ENCODE data around the gene ADAMTS2. TPM values are rescaled to one million over a fixed set of nuclear protein-coding genes. Genes with fewer than 3 reads are reported as not detected.

Gene ADAMTS2
- total RNA-seq, 1 experiment from 2014 or later, result 3.9 TPM

GRCh38 chr5:179187681-179188575 is 157.3 kb downstream of the ADAMTS2 start (continued):
- TF ChIP-seq, protein P1, sequence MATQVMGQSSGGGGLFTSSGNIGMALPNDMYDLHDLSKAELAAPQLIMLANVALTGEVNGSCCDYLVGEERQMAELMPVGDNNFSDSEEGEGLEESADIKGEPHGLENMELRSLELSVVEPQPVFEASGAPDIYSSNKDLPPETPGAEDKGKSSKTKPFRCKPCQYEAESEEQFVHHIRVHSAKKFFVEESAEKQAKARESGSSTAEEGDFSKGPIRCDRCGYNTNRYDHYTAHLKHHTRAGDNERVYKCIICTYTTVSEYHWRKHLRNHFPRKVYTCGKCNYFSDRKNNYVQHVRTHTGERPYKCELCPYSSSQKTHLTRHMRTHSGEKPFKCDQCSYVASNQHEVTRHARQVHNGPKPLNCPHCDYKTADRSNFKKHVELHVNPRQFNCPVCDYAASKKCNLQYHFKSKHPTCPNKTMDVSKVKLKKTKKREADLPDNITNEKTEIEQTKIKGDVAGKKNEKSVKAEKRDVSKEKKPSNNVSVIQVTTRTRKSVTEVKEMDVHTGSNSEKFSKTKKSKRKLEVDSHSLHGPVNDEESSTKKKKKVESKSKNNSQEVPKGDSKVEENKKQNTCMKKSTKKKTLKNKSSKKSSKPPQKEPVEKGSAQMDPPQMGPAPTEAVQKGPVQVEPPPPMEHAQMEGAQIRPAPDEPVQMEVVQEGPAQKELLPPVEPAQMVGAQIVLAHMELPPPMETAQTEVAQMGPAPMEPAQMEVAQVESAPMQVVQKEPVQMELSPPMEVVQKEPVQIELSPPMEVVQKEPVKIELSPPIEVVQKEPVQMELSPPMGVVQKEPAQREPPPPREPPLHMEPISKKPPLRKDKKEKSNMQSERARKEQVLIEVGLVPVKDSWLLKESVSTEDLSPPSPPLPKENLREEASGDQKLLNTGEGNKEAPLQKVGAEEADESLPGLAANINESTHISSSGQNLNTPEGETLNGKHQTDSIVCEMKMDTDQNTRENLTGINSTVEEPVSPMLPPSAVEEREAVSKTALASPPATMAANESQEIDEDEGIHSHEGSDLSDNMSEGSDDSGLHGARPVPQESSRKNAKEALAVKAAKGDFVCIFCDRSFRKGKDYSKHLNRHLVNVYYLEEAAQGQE (IDR thresholded peaks at IDR 0.05; ENCODE audit: low read depth), result no peak
- TF ChIP-seq ELF1 (IDR thresholded peaks at IDR 0.05; ENCODE audit: borderline replicate concordance, low read depth) (no peak), FOSL1 (IDR thresholded peaks at IDR 0.05; ENCODE audit: low read depth) (no peak), ZFX (IDR thresholded peaks at IDR 0.05) (no peak), EZH2 (IDR thresholded peaks at IDR 0.05) (no peak)

GRCh38 chr5:179187229-179187678 is 158.0 kb downstream of the ADAMTS2 start:
- Histone ChIP-seq H3K27me3 (ENCODE audit: insufficient read depth, low read length) (no peaks in the 10 kb centered on the region), H3K4me2 (ENCODE audit: low read length) (no peak overlapping the region), H3K9me3 (ENCODE audit: control insufficient read depth in 1 of 2, insufficient read depth in 1 of 2, low read depth in 1 of 2, low read length in 2 of 2) (no peaks in the 10 kb centered on the region), H3K4me3 (replicated peaks in 1 of 2; ENCODE audit: low read depth in 1 of 2, low read length in 2 of 2) (no peak overlapping the region), H3K9ac (ENCODE audit: low read length) (no peak overlapping the region), H4K20me1 (ENCODE audit: insufficient read depth) (no peaks in the 10 kb centered on the region), H3K36me3 (ENCODE audit: control insufficient read depth in 1 of 2, insufficient read depth in 2 of 2, low read length in 2 of 2) (no peaks in the 10 kb centered on the region), H3K4me1 (ENCODE audit: control insufficient read depth in 1 of 2, insufficient read depth in 2 of 2, low read length in 2 of 2) (no peaks in the 10 kb centered on the region), H2AFZ (ENCODE audit: low read depth, low read length, poor library complexity, severe bottlenecking) (no peak overlapping the region), H3K79me2 (ENCODE audit: insufficient read depth, low read length) (no peaks in the 10 kb centered on the region), H3K27ac (ENCODE audit: low read depth, low read length) (no peak overlapping the region), H3K9me2 (ENCODE audit: insufficient read depth) (no peaks in the 10 kb centered on the region)
- no TSS peak for BruUV-seq (replicated peaks)
- POLR2A ChIA-PET, result no interaction called here
- DNase-seq (ENCODE audit: low read depth, low spot score) (no peak), ATAC-seq (peak; percentile 69)
- RAD21 ChIA-PET (ENCODE audit: low non-redundant PET in 1 of 2, low total read pairs in 2 of 2, uncharacterized antibody in 2 of 2, unreplicated experiment in 2 of 2), result no interaction called here
- intact Hi-C loops (cut with micrococcal nuclease), result no loop called here
- CTCF ChIA-PET, result no interaction called here
- TF ChIP-seq CTCF (IDR thresholded peaks at IDR 0.05 in 2 of 3, conservative IDR thresholded peaks at IDR 0.05 in 1 of 3; ENCODE audit: borderline replicate concordance in 1 of 3, insufficient read depth in 1 of 3, low read depth in 2 of 3, low read length in 2 of 3) (peak in 2 of 3 experiments; percentile 30 to 37; a peak in 4 of 6 replicates), CBX3 (IDR thresholded peaks at IDR 0.05; ENCODE audit: low read depth) (no peak)

Data from HCT116 (cell line).